GM18502 (cell line): ENCODE data around the gene PPP1R37.
A peak's percentile ranks its signal among the peaks of the same experiment; 100 is the strongest.

Experiments used
- ATAC-seq: cut with Tn5 transposase; IDR thresholded peaks from one replicate; pipeline ENCODE4 v1.9.1; 2021; ENCODE audit warnings: mild to moderate bottlenecking; ENCODE audit not compliant: unreplicated experiment, poor library complexity

The PPP1R37 gene

DNA sequence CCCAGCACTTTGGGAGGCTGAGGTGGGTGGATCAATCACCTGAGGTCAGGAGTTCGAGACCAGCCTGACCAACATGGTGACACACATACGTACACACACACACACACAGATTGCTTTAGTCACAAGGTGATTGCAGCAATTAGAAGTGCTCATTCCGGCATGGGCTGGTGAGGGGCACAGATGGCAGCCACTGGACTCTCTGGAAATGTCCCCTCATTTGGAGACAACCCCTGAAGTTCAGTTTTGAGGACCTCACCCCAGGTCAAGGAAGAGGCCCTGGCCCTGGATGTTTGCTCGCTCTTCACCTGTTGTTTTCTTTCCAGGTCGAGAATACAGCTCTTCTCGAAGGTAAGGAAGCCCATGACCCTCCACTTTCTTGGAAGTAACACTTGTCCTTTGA, 22.8 kb upstream of the PPP1R37 start:
- no peak for ATAC-seq

DNA sequence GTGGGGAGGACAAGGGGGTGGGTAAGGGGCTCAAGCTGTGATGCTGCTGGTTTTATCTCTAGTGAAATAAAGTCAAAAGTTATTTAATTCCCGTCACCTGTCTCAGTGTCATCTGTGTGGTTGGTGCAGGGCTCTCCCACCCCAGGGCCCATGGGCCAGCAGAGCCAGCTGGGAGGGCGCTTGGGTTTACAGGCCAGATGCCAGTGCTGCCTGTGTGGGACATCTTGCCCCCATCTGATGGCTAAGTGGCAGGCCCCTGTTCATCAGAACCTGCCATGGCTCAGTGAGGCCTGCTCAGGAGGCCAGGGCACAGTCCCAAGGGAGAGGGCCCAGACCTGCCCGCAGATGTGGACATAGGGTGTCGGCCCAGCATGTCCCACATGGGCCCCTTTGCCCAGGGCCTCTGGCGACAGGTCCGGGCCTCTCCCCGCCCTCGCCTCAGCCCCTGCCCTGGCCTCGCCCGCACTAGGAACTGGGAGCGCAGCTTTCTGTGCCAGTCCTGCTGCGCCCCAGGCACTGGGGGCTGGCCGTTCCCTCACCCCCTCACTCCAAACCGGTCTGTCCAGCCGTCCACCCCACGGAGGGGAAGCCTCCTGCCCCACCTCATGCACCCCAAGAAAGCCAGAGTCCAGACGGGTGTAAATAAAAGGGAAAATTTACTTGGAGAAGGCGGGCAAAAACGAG, 22.0 kb upstream of the PPP1R37 start:
- ATAC-seq = no peak

DNA sequence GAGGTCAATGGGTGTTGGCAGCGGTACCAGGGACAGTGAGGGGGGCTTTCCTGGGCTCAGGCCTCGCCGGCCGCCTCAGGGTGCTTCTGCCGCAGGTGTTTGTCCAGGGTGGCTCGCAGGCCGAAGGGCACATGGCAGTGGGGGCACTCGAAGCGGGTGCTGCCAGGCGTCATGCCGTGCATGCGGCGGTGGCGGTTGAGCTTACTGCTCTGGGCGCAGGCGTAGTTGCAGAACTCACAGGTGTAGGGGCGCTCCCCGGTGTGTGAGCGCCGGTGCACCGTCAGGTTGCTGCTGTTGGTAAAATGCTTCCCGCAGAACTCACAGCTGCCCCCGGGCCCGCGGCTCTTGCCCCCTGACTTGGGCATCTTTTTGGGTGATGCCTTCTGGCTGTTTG, 21.4 kb upstream of the PPP1R37 start:
- no peak for ATAC-seq

DNA sequence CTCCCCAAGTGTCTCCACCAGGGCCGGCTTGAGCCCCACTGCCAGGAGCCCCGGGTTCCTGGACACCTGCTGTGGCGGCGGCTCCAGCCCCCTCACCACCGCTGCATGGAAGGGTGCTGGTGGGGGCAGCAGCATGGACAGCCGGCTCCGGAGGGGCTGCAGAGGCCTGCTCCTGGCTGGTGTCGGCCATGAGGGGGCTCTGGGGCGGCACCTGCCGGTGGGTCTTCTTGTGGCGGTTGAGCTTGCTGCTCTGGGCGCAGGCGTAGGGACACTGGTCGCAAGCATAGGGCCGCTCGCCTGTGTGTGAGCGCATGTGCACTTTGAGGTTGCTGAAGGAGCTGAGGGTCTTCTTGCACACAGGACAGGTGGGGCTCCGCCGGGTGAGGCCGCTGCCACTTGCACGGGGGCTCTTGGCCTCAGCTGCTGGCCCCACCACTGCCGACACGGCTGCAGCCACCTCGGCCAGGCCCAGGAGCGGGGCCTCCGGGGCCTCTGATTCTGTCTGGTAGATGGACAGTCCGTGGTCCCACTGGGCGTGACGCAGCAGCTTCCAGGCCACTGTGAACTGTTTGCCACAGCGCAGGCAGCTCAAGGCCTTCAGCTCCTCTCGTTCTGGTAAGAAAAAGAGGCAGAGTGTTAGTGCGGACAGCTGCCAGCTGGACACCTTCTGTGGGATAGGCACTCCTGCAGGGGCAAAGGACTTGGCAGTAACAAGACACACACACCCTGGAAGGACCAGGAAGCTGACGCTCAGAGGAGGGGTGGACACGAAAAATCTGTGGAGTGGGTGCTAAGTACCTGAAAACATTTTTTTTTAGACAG, 20.8 kb upstream of the PPP1R37 start:
- ATAC-seq = no peak

DNA sequence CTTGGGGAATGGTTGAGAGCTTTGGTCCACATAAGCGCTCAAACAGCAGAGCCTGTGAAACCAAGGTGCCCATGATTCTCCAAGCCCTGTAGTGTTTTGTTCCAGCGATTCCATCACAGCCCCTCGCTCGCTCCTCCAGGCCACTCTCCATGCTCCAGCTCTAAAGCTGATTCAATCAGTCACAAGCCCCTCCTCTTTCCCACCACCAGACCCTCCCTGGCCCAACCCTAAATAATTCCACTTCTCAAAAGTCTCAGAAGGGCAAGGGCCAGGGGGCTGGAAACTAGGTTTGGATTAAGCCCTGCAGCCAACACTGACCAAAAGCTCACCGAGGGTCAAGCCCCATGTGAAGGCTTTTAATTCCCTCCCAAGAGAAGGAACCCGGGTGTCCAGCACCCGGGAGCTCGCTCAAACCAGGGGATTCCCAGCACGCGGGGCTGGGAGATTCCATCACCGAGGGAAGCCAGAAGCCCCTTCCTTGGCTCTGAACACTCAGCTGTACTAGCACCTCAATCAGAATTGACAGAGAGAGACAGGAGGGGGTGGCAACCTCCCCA, 18.2 kb upstream of the PPP1R37 start:
- ATAC-seq = no peak

DNA sequence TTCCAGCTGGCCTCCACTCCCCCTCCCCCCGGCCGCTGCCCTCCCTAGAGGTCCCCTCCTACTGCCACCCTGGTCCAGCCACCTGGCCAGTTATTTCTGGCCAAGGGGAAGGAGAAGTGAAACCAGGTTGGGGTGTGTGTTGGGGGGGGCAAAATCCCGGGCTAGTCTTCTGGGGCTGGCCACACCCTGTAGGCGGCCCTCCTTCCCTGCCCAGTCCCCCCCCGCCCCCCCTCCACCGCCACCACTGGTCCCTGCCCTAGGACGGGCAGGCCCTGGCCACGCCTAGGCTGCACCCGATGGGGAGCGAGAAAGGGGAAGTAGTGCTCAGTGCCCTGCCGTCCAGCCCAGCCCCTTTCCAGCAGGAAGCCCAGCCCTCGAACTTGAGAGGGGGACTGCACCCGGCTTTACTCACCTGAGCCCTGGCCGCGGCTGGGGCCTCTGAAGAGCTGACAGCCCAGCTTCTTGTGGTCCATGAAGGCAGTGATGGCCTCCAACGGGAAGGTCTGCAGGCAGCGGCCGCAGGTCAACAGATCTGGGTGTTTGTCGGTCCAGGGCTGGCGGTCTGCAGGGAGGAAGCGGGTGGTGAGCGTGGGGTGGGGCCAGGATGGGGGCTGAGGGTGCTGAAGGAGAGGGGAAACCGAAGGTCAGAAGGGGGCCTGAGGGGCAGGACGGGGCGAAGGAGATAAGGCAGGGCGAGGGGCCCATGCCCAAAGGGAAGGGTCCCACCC, 17.5 kb upstream of the PPP1R37 start:
- ATAC-seq = peak; percentile 51

DNA sequence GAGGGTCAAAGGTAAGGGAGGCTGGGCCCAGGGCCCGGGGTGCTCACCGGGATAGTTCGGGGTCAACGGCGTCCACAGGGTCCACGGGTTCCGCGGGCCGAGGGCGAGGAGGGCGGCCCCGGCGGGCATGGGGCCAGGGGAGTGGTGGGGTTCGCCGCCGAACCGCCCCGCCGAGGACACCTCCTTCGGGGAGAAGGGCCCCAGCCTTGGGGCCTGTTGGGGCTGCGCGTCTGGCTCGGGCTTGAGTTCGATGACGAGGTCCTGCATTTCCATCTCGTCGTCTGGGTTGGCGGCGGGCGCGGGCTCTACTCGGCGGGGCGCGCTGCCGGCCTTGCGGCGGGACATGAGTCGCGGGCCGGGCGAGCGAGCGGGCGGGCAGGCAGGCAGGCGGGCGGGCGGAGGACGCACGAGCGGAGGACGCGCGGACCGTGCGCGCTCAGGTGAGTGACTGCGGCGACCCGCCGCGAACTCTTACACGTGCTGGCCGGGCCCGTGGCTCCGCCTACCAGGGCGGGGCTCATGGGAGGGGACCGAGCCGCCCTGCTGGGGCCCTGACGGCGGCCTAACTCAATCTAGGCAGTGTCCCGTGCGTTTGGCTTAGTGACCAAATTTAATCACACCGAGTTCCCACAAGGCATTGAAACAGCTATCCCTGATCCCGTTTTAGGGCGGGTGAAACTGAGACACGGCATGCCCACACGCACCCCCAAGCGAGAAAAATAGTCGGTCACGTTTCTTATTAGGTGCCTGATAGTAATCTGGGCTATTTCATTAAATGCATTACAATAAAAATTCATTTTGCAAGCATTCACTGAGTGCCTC, 16.7 kb upstream of the PPP1R37 start, which contains the start of gene ZNF296:
ZNF296 (minus strand) TSS at position 450 of the 822 bp plus-strand sequence; CDS start at position 345, 105 bp downstream.
- ATAC-seq = peak; percentile 51

DNA sequence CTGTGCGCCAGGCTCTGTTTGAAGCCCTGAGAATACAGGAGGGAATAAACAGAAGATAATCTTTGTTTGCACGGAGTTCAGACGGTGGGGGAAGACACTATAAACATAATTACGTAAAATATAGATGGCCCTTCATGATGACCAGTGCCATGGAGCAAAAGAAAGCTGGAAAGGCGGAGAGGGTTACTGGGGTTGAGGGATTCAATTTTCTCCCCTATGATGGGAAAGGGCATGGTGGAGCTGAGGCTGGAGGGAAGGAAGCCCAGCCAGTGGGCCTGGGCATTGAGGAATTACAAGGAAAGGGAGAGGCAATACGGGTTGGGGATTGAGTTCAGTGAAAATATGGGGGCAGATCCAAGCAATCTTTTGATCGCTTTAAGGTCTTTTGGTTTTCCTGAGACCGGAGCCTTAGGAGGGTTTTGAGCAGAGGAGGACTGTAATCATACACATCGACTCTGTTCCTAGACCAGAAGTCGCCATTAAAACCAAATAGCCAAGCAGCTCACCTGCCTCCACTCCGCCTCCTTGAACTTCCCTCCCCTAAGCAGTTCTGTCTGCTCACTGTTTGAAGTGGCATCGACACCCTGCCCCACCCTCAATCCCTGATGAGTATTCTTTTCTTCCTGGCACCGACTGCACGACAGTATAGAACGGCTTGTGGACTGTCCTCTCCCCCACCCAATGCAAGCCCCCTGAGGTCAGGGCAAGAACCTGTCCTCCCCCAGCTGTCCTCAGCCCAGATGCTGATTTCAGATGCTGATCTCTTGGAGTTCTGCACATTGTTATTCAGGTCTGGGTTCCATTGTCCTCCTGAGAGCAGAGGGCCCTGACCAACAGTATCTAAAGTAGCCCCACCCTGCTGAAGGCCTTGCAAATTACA, 15.9 kb upstream of the PPP1R37 start:
- no peak for ATAC-seq

DNA sequence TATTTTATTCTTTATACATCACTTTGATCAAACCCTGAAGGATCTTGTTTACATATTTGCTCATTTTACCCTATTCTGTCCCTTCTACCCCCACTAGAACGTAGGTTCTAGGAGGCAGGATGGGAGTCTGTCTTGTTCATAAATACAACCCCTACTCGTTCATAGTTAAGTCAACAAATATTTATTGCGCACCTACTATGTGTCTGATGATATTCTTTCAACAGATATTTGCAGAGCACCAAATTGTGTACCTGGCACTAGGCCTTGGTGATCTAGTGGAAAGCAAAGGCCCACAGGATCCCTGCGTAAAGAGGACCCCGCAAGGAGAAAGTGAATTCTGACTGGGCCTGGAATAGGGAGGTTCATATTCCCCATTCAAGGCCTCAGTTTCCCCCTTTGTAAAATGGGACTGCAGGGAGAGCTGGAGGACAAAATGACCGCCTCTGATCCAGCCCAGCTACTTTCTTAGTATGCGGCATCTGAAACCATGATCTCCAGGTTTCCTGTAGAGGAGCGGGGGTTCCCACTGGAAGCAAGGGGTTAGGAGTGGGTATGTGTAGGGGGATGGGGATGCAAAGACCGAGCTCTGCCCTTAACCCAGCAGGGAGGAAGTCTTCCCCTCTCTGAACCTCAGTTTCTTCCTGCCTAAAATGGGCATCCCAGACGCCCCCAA, 14.5 kb upstream of the PPP1R37 start:
- peak; percentile 1 for ATAC-seq

DNA sequence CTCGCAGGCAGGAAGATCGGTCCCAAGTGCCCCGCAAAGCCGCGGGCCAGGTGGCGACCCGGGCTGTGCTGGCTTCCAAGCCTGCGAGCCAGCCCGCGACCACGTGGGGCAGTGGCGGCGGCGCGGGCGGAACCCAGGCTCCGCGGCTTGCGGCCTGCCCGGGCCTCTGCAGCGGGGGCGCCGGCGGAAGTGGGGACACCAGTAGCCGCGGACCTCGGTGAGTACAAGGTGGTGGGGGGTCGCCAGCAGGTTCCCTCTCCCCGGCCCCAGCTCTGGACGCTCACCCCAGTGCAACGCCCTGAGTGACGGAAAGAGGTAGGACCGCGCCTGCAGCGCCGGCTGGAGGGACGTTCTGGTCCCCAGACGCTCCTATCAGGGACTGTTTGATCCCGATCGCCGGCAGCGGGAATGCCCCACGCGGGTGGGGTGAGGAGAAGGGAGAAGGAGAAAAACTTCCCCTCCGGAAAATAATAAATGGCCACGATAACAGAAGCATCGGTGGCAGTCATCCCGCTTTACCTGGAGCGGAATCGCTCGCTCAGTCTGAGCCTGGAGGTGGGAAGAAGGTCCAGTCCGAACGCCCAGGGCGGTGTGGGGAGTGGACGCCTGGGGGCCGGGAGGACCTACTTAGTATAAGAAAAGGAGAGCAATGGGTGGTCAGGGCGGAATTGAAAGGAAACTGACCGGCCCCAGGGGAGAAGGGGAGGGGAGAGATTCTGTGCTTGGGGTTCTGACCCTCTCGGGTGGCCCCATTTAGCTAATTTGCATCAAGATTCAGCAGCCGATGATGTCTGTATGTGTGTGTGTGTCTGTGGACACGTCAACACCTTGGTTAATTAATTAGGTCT, 13.7 kb upstream of the PPP1R37 start, which contains the start of gene GEMIN7:
GEMIN7 (plus strand) TSS at position 198 of the 848 bp plus-strand sequence. CDS start 10,855 bp downstream, outside the sequence.
- ATAC-seq = peak; percentile 38

DNA sequence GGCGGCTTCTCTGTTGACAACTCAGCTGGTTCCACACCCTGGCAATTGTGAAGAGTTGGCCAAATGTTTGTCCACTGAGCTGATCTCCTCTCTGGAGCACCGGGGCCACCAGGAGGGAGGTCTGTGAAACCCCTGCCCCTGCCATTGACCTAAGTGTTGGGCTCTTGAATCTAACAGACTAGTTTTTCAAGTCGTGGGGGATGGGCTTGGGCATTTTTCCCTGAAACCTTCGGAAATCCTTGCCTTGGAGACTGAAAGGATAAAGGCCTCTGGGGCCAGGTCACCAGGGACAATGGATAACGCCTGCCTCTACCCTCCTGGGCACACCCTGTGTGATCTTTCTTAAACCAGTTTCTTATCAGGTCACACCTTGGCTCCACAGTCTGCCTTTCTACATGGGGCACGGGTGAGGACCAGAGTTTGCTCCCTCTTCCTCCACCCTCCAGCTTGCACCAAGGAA, 13.0 kb upstream of the PPP1R37 start:
- no peak for ATAC-seq

DNA sequence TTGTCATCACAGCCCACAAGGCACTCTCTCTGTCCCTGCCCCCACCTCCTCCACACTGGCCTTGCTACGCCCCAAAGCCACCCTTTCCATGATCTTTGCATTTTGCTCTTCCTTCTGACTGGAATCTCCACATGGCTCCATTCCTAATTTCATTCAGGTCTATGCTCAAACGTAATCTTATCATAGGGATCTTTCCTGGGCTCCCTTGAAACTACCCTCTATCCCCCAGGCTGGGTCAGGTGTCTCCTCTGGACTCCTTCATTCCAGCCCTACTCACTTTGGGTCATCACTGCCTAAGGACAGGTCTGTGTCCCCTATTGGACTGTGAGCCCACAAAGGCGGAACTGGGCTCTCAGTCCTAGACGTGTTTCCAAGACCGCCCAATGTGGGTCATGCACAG, 10.8 kb upstream of the PPP1R37 start:
- no peak for ATAC-seq

DNA sequence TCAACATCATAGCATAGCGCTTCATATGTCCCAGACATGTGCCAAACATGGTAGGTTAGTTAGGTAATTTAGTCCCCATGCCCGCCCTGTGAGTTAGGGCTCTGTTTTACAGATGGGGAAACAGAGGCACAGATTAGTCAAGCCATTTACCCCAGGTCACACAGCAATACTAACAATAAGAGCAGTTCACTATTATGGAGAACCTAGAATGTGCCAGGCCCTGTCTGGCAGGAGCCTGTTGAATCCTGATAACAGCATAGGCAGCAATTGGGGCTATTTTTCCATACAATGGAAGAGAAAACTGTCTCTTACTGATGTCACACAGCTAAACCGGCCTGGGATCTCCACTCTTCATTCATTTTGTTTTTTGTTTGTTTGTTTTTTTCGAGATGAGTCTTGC, 6.5 kb upstream of the PPP1R37 start:
- ATAC-seq = no peak

DNA sequence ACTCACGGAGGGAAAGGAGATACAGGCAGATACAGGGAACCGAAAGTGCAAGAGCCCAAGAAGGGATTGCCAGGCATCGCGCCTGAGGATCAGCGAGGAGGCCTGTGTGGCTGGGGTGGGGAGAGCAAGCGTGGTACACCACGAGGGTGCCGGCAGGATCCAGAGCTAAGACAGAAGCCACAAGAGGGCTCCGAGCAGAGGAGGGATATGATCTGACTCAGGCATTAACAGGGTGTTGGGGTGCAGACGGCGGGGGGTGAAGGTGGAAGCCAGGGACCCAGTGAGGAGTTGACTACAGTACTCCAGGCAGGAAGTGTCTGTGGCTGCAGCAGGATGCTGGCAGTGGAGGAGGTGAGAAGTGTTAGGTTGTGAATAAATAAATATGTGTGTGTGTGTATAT, 5.4 kb upstream of the PPP1R37 start:
- ATAC-seq = no peak

DNA sequence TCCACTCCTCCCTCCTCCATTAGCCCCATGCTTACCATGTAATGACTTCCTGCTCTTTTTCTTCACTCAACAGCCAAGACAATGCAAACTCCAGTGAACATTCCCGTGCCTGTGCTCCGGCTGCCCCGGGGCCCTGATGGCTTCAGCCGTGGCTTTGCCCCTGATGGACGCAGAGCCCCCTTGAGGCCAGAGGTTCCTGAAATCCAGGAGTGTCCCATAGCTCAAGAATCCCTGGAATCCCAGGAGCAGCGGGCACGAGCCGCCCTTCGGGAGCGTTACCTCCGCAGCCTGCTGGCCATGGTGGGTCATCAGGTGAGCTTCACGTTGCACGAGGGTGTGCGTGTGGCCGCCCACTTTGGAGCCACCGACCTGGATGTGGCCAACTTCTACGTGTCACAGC, 2.9 kb upstream of the PPP1R37 start:
- ATAC-seq = no peak

DNA sequence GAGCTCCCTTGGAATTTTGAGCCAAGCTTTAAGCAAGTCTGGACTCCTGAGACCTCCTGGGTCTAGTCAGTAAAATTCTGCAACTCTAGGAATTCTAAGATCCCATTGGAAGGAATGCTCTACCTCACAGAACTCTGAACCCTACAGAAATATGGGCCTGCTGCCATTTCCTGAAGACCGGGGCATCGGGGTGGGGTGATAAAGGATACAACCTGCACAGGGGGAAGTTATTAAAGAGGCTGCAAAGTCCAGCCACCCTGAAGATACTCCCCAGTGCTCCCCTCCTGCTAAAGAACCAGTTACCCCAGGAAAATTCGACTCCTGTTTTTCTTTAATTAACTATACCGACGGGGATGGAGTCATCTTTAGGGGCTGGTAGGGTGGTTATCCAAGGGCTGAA, 2.4 kb upstream of the PPP1R37 start:
- ATAC-seq = no peak
